ENCODE results near the gene CRYBG2.
"Not testable (repeated sequence)": the region's sequence is repeated elsewhere in the genome, so short reads cannot be mapped to it uniquely, and the experiment has no call there.

Gene CRYBG2

GRCh38 chr1:26337206-26337535 is 16.8 kb downstream of the CRYBG2 start:
- no peak overlapping the region for H3K4me3 ChIP-seq (ENCODE audit: severe bottlenecking)
- TF ChIP-seq CTCF (IDR thresholded peaks at IDR 0.05; ENCODE audit: poor library complexity, severe bottlenecking): no peak

DNA sequence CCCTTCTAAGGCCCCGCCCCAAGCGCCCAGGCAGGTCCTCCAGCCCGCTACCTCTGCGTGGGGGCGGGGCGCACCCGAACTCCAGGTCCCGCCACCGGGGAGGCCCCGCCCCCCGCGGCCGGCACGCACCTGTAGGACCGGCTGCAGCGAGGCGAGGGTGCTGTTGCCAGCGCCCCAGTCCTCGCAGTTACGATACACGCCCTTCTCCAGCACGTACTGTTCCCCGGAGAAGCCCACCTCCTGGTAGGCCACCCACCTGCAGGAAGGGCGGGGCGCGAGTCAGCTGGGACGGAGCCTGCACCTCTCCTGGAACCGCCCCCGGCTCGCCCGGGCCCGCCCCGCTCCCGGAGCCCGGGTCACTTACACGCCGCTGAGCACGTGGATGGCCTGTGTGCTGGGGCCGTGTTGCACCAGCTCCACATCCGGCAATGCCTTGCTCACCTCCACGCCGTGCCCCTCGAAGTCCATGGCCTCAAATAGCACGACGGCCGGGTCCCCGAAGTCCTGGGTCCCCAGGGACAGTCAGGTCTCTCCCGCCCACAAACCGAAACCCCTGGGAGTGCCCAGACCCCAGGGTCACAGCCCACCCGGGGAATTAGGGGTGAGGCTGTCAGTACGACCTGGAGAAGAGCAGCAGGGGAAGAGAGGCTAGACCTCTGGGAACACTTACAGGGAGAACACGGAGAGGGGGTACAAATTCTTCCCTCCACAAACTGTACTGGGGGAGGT is 17.3 kb downstream of the CRYBG2 start:
- Histone ChIP-seq H3K27me3 (ENCODE audit: insufficient read depth, poor library complexity, severe bottlenecking) (no peaks in the 10 kb centered on the region), H3K9me3 (ENCODE audit: severe bottlenecking) (no peaks in the 10 kb centered on the region), H3K4me3 (ENCODE audit: severe bottlenecking) (peak overlapping the region; percentile 51), H3K4me1 (ENCODE audit: insufficient read depth, poor library complexity, severe bottlenecking) (peaks cover 19% of the 10 kb centered on the region), H3K27ac (ENCODE audit: poor library complexity, severe bottlenecking) (peak overlapping the region; percentile 52), H3K36me3 (ENCODE audit: low read depth) (peaks cover 9% of the 10 kb centered on the region)
- no peak for TF ChIP-seq CTCF (IDR thresholded peaks at IDR 0.05; ENCODE audit: poor library complexity, severe bottlenecking)
- peak; percentile 97 for DNase-seq (ENCODE audit: low spot score)
- ATAC-seq (ENCODE audit: low read depth): peak; percentile 75

More at GRCh38 chr1:26337206-26337535, 16.8 kb downstream of the CRYBG2 start:
- Histone ChIP-seq H3K4me1 (ENCODE audit: insufficient read depth, poor library complexity, severe bottlenecking) (peaks cover 19% of the 10 kb centered on the region), H3K36me3 (ENCODE audit: low read depth) (peaks cover 9% of the 10 kb centered on the region), H3K9me3 (ENCODE audit: severe bottlenecking) (no peaks in the 10 kb centered on the region), H3K27me3 (ENCODE audit: insufficient read depth, poor library complexity, severe bottlenecking) (no peaks in the 10 kb centered on the region), H3K27ac (ENCODE audit: poor library complexity, severe bottlenecking) (peak overlapping the region; percentile 52)
- DNase-seq (ENCODE audit: low spot score) (no peak), ATAC-seq (ENCODE audit: low read depth) (no peak)

DNA sequence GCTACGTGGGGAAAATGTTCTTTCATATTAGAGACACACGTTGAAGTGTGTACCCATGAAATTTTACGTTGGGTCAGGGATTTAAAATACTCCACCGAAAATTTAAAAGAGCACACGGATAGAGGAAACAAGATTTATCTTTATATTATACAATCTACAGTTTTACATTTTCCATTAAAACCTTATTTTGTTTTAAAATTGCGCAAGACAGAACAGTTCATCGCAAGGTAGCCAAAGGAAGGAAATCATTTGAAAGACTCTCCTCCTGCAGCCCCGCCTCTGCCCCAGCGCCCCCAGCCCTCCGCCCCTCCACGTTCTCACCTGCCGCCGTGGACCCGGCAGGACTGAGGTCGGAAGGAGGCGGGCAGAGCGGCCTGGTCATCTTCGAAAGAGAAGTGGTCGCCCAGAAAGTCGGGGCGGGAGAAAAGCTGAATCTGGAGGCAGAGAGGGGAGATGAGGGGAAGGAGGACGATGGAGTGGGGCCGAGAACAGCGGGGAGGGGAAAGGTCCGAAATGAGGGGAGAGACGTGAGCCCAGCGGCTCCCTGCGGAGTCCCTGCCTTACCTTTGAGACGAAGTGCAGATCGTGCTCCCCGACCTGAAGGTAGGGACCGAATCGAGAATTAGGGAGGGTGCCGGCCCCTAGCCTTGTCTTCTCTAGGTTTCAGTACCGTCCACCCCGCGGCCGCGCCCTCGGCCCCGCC is 18.0 kb downstream of the CRYBG2 start:
- no peak for TF ChIP-seq CTCF (IDR thresholded peaks at IDR 0.05; ENCODE audit: poor library complexity, severe bottlenecking)
- H3K36me3 ChIP-seq (ENCODE audit: low read depth): peaks cover 14% of the 10 kb centered on the region
- peak overlapping the region; percentile 52 for H3K27ac ChIP-seq (ENCODE audit: poor library complexity, severe bottlenecking)
- no peak for DNase-seq (ENCODE audit: low spot score)
- peak; percentile 31 for ATAC-seq (ENCODE audit: low read depth)
- peaks cover 19% of the 10 kb centered on the region for H3K4me1 ChIP-seq (ENCODE audit: insufficient read depth, poor library complexity, severe bottlenecking)
- H3K27me3 ChIP-seq (ENCODE audit: insufficient read depth, poor library complexity, severe bottlenecking): no peaks in the 10 kb centered on the region
- peak overlapping the region; percentile 51 for H3K4me3 ChIP-seq (ENCODE audit: severe bottlenecking)
- no peaks in the 10 kb centered on the region for H3K9me3 ChIP-seq (ENCODE audit: severe bottlenecking)

DNA sequence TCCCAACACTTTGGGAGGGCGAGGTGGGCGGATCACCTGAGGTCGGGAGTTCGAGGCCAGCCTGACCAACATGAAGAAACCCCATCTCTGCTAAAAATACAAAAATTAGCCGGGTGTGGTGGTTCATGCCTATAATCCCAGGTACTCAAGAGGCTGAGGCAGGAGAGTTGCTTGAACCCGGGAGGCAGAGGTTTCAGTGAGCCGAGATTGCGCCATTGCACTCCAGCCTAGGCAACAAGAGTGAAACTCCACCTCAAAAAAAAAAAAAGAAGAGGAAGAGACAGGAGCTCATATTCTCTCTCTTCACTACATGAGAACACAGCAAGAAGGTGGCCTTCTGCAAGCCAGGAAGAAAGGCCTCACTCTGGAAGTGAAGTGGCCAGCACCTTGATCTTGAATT is 20.6 kb downstream of the CRYBG2 start:
- not testable (repeated sequence) for H3K4me3 ChIP-seq (ENCODE audit: severe bottlenecking); H3K27ac ChIP-seq (ENCODE audit: poor library complexity, severe bottlenecking); H3K9me3 ChIP-seq (ENCODE audit: severe bottlenecking); DNase-seq (ENCODE audit: low spot score); ATAC-seq (ENCODE audit: low read depth); H3K27me3 ChIP-seq (ENCODE audit: insufficient read depth, poor library complexity, severe bottlenecking)
- Histone ChIP-seq H3K36me3 (ENCODE audit: low read depth) (peaks cover 29% of the 10 kb centered on the region), H3K4me1 (ENCODE audit: insufficient read depth, poor library complexity, severe bottlenecking) (peaks cover 18% of the 10 kb centered on the region)

GRCh38 chr1:26330276-26330675 is 23.7 kb downstream of the CRYBG2 start:
- Histone ChIP-seq H3K4me1 (ENCODE audit: insufficient read depth, poor library complexity, severe bottlenecking) (peaks cover 19% of the 10 kb centered on the region), H3K27ac (ENCODE audit: poor library complexity, severe bottlenecking) (no peak overlapping the region), H3K36me3 (ENCODE audit: low read depth) (peaks cover 52% of the 10 kb centered on the region), H3K9me3 (ENCODE audit: severe bottlenecking) (no peaks in the 10 kb centered on the region), H3K27me3 (ENCODE audit: insufficient read depth, poor library complexity, severe bottlenecking) (no peaks in the 10 kb centered on the region), H3K4me3 (ENCODE audit: severe bottlenecking) (no peak overlapping the region)
- TF ChIP-seq CTCF (IDR thresholded peaks at IDR 0.05; ENCODE audit: poor library complexity, severe bottlenecking): no peak
- DNase-seq (ENCODE audit: low spot score) (no peak), ATAC-seq (ENCODE audit: low read depth) (no peak)

DNA sequence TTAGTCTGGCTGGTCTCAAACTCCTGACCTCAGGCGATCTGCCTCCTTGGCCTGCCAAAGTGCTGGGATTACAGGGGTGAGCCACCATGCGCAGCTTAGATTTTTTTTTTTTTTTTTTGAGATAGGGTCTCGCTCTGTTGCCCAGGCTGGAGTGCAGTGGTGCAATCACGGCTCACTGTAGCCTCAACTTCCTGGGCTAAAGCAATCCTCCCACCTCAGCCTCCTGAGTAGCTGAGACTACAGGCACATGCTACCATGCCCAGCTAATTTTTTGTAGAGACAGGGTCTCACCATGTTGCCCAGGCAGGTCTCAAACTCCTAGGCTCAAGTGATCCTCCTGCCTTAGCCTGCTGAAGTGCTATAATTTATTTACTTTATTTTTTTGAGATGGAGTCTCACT is 24.6 kb downstream of the CRYBG2 start:
- H3K27me3 ChIP-seq (ENCODE audit: insufficient read depth, poor library complexity, severe bottlenecking); H3K4me3 ChIP-seq (ENCODE audit: severe bottlenecking); H3K9me3 ChIP-seq (ENCODE audit: severe bottlenecking); DNase-seq (ENCODE audit: low spot score); ATAC-seq (ENCODE audit: low read depth); H3K27ac ChIP-seq (ENCODE audit: poor library complexity, severe bottlenecking): not testable (repeated sequence)
- H3K4me1 ChIP-seq (ENCODE audit: insufficient read depth, poor library complexity, severe bottlenecking): peaks cover 13% of the 10 kb centered on the region
- peaks cover 61% of the 10 kb centered on the region for H3K36me3 ChIP-seq (ENCODE audit: low read depth)

All from RWPE2 (cell line).